Stomach smooth muscle (tissue), 2 donors: Measurements from ENCODE around the gene FAM25A.
"Not testable (repeated sequence)": the region's sequence is repeated elsewhere in the genome, so short reads cannot be mapped to it uniquely, and the experiment has no call there.

Source experiments
- H3K27ac ChIP-seq: one replicate; pipeline ENCODE4 v1.7.0; 2013; ENCODE audit warnings: mild to moderate bottlenecking, low read length, inconsistent platforms
- H3K27me3 ChIP-seq, 2 donors: one replicate each; pipeline ENCODE4 v1.7.0; 2013; ENCODE audit warnings: low read length in 2 of 2; ENCODE audit not compliant: insufficient read depth in 2 of 2, control insufficient read depth in 1 of 2
- H3K36me3 ChIP-seq, 2 donors: one replicate each; pipeline ENCODE4 v1.7.0; 2013; ENCODE audit warnings: low read length in 2 of 2; ENCODE audit not compliant: control insufficient read depth in 2 of 2, insufficient read depth in 2 of 2
- H3K4me1 ChIP-seq: one replicate; pipeline ENCODE4 v1.7.0; 2013; ENCODE audit warnings: low read length; ENCODE audit not compliant: control insufficient read depth, insufficient read depth
- H3K4me3 ChIP-seq, 2 donors: one replicate each; pipeline ENCODE4 v1.7.0; 2013; ENCODE audit warnings: low read length in 2 of 2
- H3K9ac ChIP-seq, 2 donors: one replicate each; pipeline ENCODE4 v1.7.0; 2013; ENCODE audit warnings: low read length in 2 of 2, mild to moderate bottlenecking in 1 of 2
- H3K9me3 ChIP-seq, 2 donors: one replicate each; pipeline ENCODE4 v1.7.0; 2013; ENCODE audit warnings: low read length in 2 of 2; ENCODE audit not compliant: control insufficient read depth in 2 of 2
- donor health status: healthy.
- donor health status: Pancreatic carcinoma.

The FAM25A gene

DNA sequence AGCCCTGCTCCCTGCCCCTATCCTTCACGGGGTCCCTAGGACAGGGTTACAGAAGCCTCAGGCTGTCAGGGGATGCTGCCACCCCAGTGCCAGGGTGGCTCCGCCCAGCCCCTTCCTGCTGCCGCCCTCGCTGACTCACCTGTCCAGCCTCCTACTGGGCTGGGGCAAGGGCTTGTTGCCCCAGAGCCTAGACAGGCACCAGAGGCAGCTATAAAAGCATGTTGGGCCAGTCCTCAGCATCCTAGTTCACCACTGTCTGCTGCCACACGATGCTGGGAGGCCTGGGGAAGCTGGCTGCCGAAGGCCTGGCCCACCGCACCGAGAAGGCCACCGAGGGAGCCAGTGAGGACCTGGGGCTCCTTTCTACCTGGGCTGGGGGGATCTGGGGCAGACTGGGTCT lies at the start of gene FAM25A:
TSS of gene FAM25A (plus strand) at position 239 of the 400 bp plus-strand sequence. CDS start at position 270, 31 bp downstream.
- H3K27ac ChIP-seq, H3K4me3 ChIP-seq, H3K9me3 ChIP-seq, H3K4me1 ChIP-seq, H3K9ac ChIP-seq, H3K36me3 ChIP-seq, H3K27me3 ChIP-seq: not testable (repeated sequence)

GRCh38 chr10:86970982-86971231 lies 49.2 kb upstream of the FAM25A start:
- H3K27me3 ChIP-seq: no peaks in the 10 kb centered on the region
- H3K9me3 ChIP-seq: no peaks in the 10 kb centered on the region
- H3K9ac ChIP-seq: peak overlapping the region; percentile 87 to 90
- H3K27ac ChIP-seq: peak overlapping the region; percentile 97
- H3K36me3 ChIP-seq: no peaks in the 10 kb centered on the region
- peak overlapping the region; percentile 67 to 82 for H3K4me3 ChIP-seq
- H3K4me1 ChIP-seq: peaks cover 53% of the 10 kb centered on the region

DNA sequence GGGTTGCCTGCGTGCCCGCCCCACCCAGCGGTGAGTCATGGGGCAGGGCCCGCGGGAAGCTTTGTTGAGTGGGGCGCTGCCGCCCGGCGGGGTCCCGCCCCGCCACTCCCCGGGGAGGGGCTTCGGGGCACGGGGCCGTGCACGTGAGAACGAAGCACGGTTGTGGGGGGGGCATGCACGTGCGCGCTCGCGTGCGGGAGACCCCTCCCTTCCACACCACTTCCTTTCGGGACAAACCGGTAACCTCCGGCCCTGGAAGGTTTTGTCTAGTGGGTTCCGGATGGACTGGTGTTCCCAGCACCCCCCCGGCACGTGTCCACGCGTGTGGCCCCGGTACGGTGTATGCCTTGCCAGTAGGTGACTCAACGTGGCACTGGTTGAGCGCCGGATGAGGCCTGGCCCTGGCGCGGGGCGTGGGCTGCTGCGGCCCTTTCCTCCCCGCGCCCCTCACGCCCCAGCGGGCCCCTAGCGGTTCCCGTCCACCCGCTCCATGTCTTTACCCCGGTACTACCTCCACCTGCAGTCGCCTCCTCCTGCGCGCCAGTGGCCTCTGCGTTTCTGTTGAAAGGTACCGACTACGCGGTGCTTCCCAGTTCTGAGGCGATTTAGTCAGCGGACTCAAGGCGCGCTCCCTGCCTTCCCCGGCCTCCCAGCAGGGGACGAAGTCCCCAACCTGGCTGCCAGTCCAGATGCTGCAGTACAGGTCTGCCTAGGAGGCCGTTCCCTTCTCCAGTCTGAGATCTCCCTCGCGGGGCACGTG lies 48.7 kb upstream of the FAM25A start:
- Histone ChIP-seq H3K4me3 (peak overlapping the region; percentile 67 to 82), H3K4me1 (peaks cover 49% of the 10 kb centered on the region), H3K9ac (peak overlapping the region; percentile 87 to 90), H3K9me3 (no peaks in the 10 kb centered on the region), H3K36me3 (no peaks in the 10 kb centered on the region), H3K27ac (peak overlapping the region; percentile 97), H3K27me3 (no peaks in the 10 kb centered on the region)

- H3K9me3 ChIP-seq: no peaks in the 10 kb centered on the region
- no peaks in the 10 kb centered on the region for H3K36me3 ChIP-seq
- no peaks in the 10 kb centered on the region for H3K27me3 ChIP-seq
- H3K4me1 ChIP-seq: peaks cover 38% of the 10 kb centered on the region
- peak overlapping the region; percentile 97 for H3K27ac ChIP-seq
- no peak overlapping the region for H3K9ac ChIP-seq
- H3K4me3 ChIP-seq: no peak overlapping the region
Measured at GRCh38 chr10:86972613-86973380, 47.3 kb upstream of the FAM25A start.

GRCh38 chr10:86974484-86974883 lies 45.6 kb upstream of the FAM25A start:
- H3K27ac ChIP-seq: no peak overlapping the region
- H3K9ac ChIP-seq: no peak overlapping the region
- peaks cover 27% of the 10 kb centered on the region for H3K4me1 ChIP-seq
- H3K4me3 ChIP-seq: no peak overlapping the region
- H3K9me3 ChIP-seq: no peaks in the 10 kb centered on the region
- no peaks in the 10 kb centered on the region for H3K36me3 ChIP-seq
- H3K27me3 ChIP-seq: no peaks in the 10 kb centered on the region

DNA sequence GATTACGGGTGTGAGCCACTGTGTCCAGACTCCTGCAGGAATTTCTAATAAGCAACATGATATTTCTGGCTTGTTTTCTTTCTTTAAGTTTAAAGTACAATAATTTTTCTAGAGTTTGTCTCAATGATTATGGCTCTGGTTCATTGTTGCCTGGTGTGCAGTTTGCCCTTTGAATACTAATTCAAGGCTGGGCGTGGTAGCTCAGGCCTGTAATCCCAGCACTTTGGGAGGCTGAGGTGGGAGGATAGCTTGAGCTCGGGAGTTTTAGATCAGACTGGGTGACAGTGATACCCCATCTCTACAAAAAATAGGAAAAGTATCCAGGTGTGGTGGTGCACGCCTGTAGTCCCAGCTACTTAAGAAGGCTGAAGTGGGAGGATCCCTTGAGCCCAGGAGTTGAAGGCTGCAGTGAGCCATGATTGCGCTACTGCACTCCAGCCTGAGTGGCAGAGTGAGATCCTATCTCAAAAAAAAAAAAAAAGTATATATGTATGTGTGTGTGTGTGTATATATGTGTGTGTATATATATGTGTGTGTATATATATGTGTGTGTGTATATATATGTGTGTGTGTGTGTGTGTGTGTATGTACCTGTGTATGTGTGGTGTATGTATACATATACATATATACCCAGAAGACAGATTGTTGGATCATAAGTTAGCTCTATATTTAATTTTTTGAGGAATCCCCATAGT lies 43.6 kb upstream of the FAM25A start:
- no peaks in the 10 kb centered on the region for H3K9me3 ChIP-seq
- H3K27ac ChIP-seq: no peak overlapping the region
- peaks cover 27% of the 10 kb centered on the region for H3K4me1 ChIP-seq
- H3K27me3 ChIP-seq: no peaks in the 10 kb centered on the region
- H3K36me3 ChIP-seq: no peaks in the 10 kb centered on the region
- H3K4me3 ChIP-seq: no peak overlapping the region
- no peak overlapping the region for H3K9ac ChIP-seq

GRCh38 chr10:86978457-86978856 lies 41.6 kb upstream of the FAM25A start:
- H3K27me3 ChIP-seq, H3K36me3 ChIP-seq, H3K27ac ChIP-seq, H3K9me3 ChIP-seq, H3K4me3 ChIP-seq, H3K9ac ChIP-seq: not testable (repeated sequence)
- H3K4me1 ChIP-seq: peaks cover 21% of the 10 kb centered on the region

GRCh38 chr10:86979296-86979818 lies 40.7 kb upstream of the FAM25A start:
- Histone ChIP-seq H3K36me3 (no peaks in the 10 kb centered on the region), H3K9me3 (no peaks in the 10 kb centered on the region), H3K9ac (no peak overlapping the region), H3K4me1 (peaks cover 21% of the 10 kb centered on the region), H3K27ac (peak overlapping the region; percentile 67), H3K4me3 (no peak overlapping the region), H3K27me3 (no peaks in the 10 kb centered on the region)

DNA sequence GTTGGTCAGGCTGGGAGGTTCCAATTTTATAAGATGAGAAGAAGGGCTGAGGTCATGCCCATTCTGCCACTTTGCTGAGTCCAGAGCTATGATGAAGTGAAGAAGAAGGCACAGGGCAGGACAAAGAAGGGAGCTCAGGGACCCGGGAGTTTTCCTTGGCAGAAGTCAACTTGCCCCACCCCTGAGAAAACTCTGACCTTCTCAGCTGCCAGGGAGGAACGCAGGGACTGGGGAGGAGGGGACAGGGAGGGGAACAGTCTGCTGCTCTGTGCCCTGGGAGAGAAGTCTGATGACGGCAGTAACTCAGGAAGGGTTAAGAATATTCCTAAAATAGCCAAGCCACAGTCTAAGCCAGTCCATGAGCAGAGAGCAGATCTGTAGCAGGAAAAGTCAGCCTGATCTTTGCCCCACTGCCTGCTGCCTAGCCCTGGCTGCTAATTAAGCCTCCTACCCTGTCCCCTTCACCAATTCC lies 40.1 kb upstream of the FAM25A start:
- Histone ChIP-seq H3K36me3 (no peaks in the 10 kb centered on the region), H3K4me3 (peak overlapping the region in 1 of 2 donors; percentile 22), H3K27ac (peak overlapping the region; percentile 67), H3K9ac (peak overlapping the region; percentile 18 to 36), H3K4me1 (peaks cover 21% of the 10 kb centered on the region), H3K9me3 (no peaks in the 10 kb centered on the region), H3K27me3 (no peaks in the 10 kb centered on the region)

DNA sequence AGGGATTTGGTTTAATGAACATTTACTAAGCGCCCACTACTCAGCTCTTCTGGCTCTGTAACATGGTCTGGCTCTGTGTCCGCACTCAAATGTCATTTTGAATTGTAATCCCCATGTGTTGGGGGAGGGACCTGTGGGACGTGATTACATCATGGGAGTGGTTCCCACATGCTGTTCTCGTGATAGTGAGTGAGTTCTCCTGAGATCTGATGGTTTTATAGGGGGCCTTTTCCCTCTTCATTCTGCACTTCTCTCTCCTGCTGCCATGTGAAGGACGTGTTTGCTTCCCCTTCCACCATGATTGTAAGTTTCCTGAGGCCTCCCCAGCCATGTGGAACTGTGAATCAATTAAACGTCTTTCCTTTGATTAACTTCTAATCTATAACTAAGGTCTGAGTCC lies 39.1 kb upstream of the FAM25A start:
- Histone ChIP-seq H3K27ac (peak overlapping the region; percentile 67), H3K4me1 (peaks cover 21% of the 10 kb centered on the region)
- not testable (repeated sequence) for H3K9me3 ChIP-seq, H3K36me3 ChIP-seq, H3K4me3 ChIP-seq, H3K9ac ChIP-seq, H3K27me3 ChIP-seq
